ENCODE measurements around the gene CFAP100.

CFAP100 gene

DNA sequence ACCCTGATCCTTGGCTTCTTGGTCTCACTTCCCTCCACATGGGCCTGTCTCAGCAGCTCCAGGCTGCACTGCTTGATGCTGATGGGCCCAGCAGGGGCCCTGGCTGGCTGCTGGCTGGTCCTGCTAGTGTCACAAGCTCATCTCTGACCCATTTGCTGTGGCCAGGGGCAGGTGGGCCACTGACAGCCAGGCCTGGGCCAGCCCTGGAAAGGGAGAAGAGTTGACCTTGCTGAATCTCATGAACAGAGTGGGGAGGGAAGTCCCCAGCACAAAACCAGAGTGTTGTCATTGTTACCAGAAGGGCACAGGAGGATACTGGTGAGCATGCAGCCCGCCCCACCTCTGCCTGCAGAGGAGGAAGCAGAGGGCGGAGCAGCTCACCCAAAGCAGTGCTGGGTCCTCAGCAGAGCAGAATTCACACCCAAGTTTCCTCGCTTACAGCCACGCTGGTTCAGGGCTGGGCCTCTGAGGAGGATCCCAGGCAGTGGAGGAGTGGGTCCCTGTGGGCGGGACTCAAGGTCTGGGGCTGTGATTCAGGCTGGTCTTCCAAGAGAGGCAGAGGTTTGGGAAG, 29.9 kb upstream of the CFAP100 start:
- Histone ChIP-seq H3K27ac (no peak overlapping the region), H3K4me3 (no peak overlapping the region)
- DNase-seq (ENCODE audit: low spot score): no peak
- TF ChIP-seq, protein P1, sequence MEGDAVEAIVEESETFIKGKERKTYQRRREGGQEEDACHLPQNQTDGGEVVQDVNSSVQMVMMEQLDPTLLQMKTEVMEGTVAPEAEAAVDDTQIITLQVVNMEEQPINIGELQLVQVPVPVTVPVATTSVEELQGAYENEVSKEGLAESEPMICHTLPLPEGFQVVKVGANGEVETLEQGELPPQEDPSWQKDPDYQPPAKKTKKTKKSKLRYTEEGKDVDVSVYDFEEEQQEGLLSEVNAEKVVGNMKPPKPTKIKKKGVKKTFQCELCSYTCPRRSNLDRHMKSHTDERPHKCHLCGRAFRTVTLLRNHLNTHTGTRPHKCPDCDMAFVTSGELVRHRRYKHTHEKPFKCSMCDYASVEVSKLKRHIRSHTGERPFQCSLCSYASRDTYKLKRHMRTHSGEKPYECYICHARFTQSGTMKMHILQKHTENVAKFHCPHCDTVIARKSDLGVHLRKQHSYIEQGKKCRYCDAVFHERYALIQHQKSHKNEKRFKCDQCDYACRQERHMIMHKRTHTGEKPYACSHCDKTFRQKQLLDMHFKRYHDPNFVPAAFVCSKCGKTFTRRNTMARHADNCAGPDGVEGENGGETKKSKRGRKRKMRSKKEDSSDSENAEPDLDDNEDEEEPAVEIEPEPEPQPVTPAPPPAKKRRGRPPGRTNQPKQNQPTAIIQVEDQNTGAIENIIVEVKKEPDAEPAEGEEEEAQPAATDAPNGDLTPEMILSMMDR (IDR thresholded peaks at IDR 0.05): no peak

DNA sequence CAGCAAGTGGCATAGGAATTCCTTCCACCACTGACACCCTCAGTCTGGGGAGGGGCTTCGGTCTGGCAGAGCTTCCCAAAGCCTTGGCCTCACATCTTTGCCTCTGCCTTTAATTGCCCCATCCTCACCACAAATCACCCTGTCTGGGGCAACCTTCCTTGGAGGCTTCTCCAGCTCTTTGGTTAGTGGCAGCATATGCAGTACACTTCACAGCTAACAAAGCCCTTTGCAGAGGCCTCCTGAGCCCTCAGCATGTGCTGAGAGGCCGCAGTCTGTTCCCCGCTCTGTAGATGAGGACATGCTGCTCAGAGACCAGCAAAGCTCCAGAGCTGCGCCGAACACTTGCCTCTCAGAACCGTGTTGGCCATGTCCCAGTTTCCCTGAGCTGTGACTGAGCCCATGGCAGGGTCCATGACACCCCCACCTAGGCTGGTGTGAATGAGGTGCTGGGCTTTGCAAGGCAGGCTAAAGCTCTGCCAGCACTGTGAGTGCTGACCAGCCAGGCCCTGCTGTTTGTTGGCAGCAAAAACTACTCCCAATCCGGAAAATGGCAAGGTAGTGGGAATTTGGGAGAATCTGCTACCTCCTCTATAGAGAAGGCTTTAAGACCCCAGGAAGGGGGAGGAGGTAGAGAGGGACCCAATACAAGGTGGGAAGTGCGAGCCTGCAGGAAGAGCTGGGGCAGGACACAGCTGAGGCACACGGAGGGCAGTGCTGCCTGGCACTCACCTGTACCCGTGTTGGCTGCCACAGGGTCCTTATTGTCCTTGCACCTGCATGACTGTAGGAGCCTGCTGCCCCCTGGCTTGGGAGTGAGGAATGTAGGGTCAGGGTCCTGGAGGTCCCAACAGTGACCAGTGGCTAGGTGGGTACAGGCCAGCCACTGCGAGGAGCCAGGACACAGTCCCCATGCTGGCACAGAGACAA, 29.1 kb upstream of the CFAP100 start:
- H3K4me3 ChIP-seq: no peak overlapping the region
- TF ChIP-seq, protein P1 (IDR thresholded peaks at IDR 0.05): no peak
- H3K27ac ChIP-seq: no peak overlapping the region
- DNase-seq (ENCODE audit: low spot score): no peak

- DNase-seq (ENCODE audit: low spot score): no peak
- TF ChIP-seq, protein P1 (IDR thresholded peaks at IDR 0.05): no peak
- H3K27ac ChIP-seq: no peak overlapping the region
- no peak overlapping the region for H3K4me3 ChIP-seq
Measured at GRCh38 chr3:126367316-126367805, 27.3 kb upstream of the CFAP100 start.

DNA sequence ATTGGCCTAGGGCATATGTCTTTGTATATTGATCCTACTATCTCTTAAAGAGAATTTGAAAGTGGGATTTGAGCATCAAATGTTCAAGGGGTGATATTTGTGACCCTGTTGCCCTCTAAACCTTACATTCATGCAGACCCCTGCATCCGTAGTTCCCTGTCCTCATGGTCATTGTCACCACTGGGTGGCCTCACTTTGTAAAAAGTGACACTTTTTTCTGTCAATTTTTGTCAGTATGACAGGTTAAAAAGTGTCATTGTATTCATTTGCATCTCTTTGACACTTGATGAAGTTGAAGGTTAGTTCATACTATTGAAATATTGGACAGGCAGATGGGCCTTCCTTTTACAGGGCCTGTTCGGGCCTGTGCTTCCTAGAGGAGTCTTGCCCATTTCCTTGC, 25.2 kb upstream of the CFAP100 start:
- DNase-seq (ENCODE audit: low spot score): no peak
- TF ChIP-seq, protein P1 (IDR thresholded peaks at IDR 0.05): no peak
- Histone ChIP-seq H3K4me3 (no peak overlapping the region), H3K27ac (no peak overlapping the region)

GRCh38 chr3:126370055-126370454, 24.7 kb upstream of the CFAP100 start:
- Histone ChIP-seq H3K4me3 (no peak overlapping the region), H3K27ac (no peak overlapping the region)
- TF ChIP-seq, protein P1 (IDR thresholded peaks at IDR 0.05): no peak
- no peak for DNase-seq (ENCODE audit: low spot score)

DNA sequence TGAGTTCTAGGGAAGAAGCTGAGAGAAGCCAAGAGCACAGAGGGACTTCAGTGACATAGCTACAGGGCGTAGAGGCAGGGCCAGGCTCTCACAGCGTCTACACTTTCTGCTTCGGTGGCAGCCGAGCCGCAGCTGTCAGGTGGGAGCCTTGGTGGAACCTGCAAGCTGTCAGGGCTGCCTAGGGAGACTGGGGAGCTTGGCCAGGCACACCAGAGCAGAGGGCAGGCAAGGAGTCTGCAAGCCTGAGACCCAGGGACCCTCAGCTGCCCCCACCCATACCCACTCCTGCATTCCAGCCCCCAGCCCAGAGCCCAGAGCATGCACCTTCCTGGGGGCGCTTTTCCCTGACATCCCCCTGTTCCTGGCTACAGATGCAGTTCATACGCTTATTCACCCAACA, 24.1 kb upstream of the CFAP100 start:
- Histone ChIP-seq H3K4me3 (no peak overlapping the region), H3K27ac (no peak overlapping the region)
- DNase-seq (ENCODE audit: low spot score): no peak
- TF ChIP-seq, protein P1 (IDR thresholded peaks at IDR 0.05): no peak

All from coronary artery (tissue), 2 donors.